GM18520 (cell line): ENCODE results near the gene IL4I1.

ENCODE experiments used
- ATAC-seq: cut with Tn5 transposase; IDR thresholded peaks from one replicate; pipeline ENCODE4 v1.9.1; 2021; ENCODE audit not compliant: unreplicated experiment

IL4I1 gene

GRCh38 chr19:49904136-49904535 lies 7.4 kb upstream of the IL4I1 start:
- no peak for ATAC-seq

- no peak for ATAC-seq
Observed at GRCh38 chr19:49895566-49896297, 955 bp downstream of the IL4I1 start.

GRCh38 chr19:49894879-49895565 lies 1.7 kb downstream of the IL4I1 start:
- ATAC-seq: peak; percentile 33

- no peak for ATAC-seq
Observed at GRCh38 chr19:49894011-49894664, 2.5 kb downstream of the IL4I1 start.

GRCh38 chr19:49892716-49893115 lies 4.0 kb downstream of the IL4I1 start:
- ATAC-seq: no peak

- no peak for ATAC-seq
Observed at GRCh38 chr19:49891393-49891792, 5.3 kb downstream of the IL4I1 start.

- no peak for ATAC-seq
Observed at GRCh38 chr19:49890349-49891311, 6.1 kb downstream of the IL4I1 start.

- ATAC-seq: no peak
Observed at GRCh38 chr19:49889687-49890348, 6.9 kb downstream of the IL4I1 start.

GRCh38 chr19:49889038-49889686 lies 7.5 kb downstream of the IL4I1 start:
- no peak for ATAC-seq

GRCh38 chr19:49888510-49888824 lies 8.2 kb downstream of the IL4I1 start:
- no peak for ATAC-seq

- no peak for ATAC-seq
Observed at GRCh38 chr19:49887665-49888509, 8.8 kb downstream of the IL4I1 start.

- no peak for ATAC-seq
Observed at GRCh38 chr19:49887037-49887664, 9.5 kb downstream of the IL4I1 start.

GRCh38 chr19:49884760-49885159 lies 11.9 kb downstream of the IL4I1 start:
- ATAC-seq: no peak

- no peak for ATAC-seq
Observed at GRCh38 chr19:49884109-49884508, 12.6 kb downstream of the IL4I1 start.

- ATAC-seq: no peak
Observed at GRCh38 chr19:49883094-49883493, 13.6 kb downstream of the IL4I1 start.

GRCh38 chr19:49882643-49883042 lies 14.0 kb downstream of the IL4I1 start:
- no peak for ATAC-seq

GRCh38 chr19:49881672-49882394 lies 14.9 kb downstream of the IL4I1 start:
- no peak for ATAC-seq

GRCh38 chr19:49881186-49881585 lies 15.5 kb downstream of the IL4I1 start:
- ATAC-seq: no peak
